GM21786 (cell line): Measurements from ENCODE around the gene DTX1.

Source experiments
- ATAC-seq: cut with Tn5 transposase; IDR thresholded peaks from one replicate; pipeline ENCODE4 v1.9.1; 2021; ENCODE audit not compliant: unreplicated experiment

Gene DTX1

GRCh38 chr12:113070117-113070906 lies 13.8 kb downstream of the DTX1 start:
- ATAC-seq = no peak

- ATAC-seq = no peak
Observed at GRCh38 chr12:113071135-113072112, 14.9 kb downstream of the DTX1 start.

GRCh38 chr12:113072136-113072535 lies 15.6 kb downstream of the DTX1 start:
- no peak for ATAC-seq

GRCh38 chr12:113073586-113073985 lies 17.1 kb downstream of the DTX1 start:
- ATAC-seq = no peak

- ATAC-seq = peak; percentile 93
Observed at GRCh38 chr12:113075137-113075683, 18.7 kb downstream of the DTX1 start.

- ATAC-seq = no peak
Observed at GRCh38 chr12:113077057-113077858, 20.7 kb downstream of the DTX1 start.

GRCh38 chr12:113077859-113078255 lies 21.3 kb downstream of the DTX1 start:
- ATAC-seq = no peak

- no peak for ATAC-seq
Observed at GRCh38 chr12:113081873-113082272, 25.3 kb downstream of the DTX1 start.

- no peak for ATAC-seq
Observed at GRCh38 chr12:113082486-113083148, 26.1 kb downstream of the DTX1 start.

GRCh38 chr12:113083863-113084435 lies 27.4 kb downstream of the DTX1 start:
- no peak for ATAC-seq

- no peak for ATAC-seq
Observed at GRCh38 chr12:113086249-113087164, 30.0 kb downstream of the DTX1 start.

- no peak for ATAC-seq
Observed at GRCh38 chr12:113087193-113087592, 30.7 kb downstream of the DTX1 start.

GRCh38 chr12:113088037-113088436 lies 31.5 kb downstream of the DTX1 start:
- ATAC-seq = no peak

GRCh38 chr12:113088971-113089756 lies 32.6 kb downstream of the DTX1 start:
- ATAC-seq = no peak

- no peak for ATAC-seq
Observed at GRCh38 chr12:113089839-113090238, 33.3 kb downstream of the DTX1 start.

GRCh38 chr12:113090740-113091139 lies 34.2 kb downstream of the DTX1 start:
- ATAC-seq = no peak

- ATAC-seq = no peak
Observed at GRCh38 chr12:113091506-113091905, 35.0 kb downstream of the DTX1 start.
